Measurements from ENCODE around the gene COL6A1. TPM values are rescaled to one million over a fixed set of nuclear protein-coding genes. Genes with fewer than 3 reads are reported as not detected.

The COL6A1 gene
- total and polyA plus RNA-seq, 2 of the 13 experiments (the other 11 are each of a cell fraction or from before 2014, with no cell fraction given) = 3.1 to 4.8 TPM

DNA sequence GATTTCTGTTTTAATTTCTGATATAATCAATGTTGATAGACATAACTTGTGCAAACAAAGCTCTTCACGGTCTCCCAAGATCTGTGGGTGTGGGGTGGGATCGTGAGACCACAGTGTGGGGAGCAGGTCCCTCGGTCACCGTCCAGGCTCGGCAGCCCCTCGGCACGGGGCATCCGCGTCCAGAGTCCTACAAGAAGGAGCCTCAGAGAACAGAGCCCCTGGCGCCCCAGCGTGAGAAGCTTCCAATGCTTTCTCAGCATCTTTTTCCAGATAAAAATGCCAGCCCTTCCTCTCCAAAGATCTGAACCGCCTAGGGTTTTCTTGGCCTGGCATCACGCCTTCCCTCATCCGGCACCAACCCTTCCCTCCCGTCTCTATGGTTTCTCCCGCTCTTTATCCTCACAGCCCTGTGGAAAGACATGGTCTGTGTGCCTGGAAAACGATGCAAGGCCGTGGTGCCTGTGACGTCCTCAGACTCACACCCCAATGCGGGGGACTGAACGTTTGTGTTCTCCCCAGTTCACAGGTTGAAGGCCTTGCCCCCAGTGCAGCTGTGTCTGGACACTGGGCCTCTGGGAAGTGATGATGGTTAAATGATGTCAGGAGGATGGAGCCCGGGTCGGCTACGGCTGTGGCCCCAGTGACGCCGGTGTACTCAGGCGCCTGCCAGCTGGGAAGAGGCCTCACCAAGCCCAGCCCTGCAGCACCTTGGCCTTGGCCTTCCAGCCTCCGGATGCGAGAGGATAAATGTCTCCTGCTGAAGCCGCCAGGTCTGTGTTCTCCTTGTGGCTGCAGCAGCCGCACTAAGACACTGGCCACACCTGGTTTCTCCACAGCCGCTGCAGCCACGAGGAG lies 70.5 kb downstream of the COL6A1 start:
- POLR2A ChIA-PET = no interaction called here
- no peaks in the 10 kb centered on the region for H3K79me2 ChIP-seq (ENCODE audit: insufficient read depth, low read length)
- H3K9me3 ChIP-seq (ENCODE audit: low read length) = no peaks in the 10 kb centered on the region
- 61% methylated on average over 29 of the region's 33 CpGs for WGBS (ENCODE audit: low lambda C conversion rate)
- H3K36me3 ChIP-seq (replicated peaks in 1 of 2; ENCODE audit: control insufficient read depth in 1 of 2, insufficient read depth in 2 of 2, low read length in 2 of 2) = no peaks in the 10 kb centered on the region
- H4K20me1 ChIP-seq (ENCODE audit: insufficient read depth, low read length) = no peaks in the 10 kb centered on the region
- FAIRE-seq (no peak), DNase-seq (ENCODE audit: low spot score) (no peak), ATAC-seq (no peak)
- no peaks in the 10 kb centered on the region for H3K4me1 ChIP-seq (ENCODE audit: insufficient read depth, low read length)
- intact Hi-C loops (cut with micrococcal nuclease; ENCODE audit: unreplicated experiment) = no loop called here
- in situ Hi-C loops (cut with HindIII; ENCODE audit: extremely low pct_ligation_motif_present, low pct_unique_long_range_greater_than_20kb) = no loop called here
- BruUV-seq (replicated peaks) = no TSS peak
- no peak overlapping the region for H2AFZ ChIP-seq (ENCODE audit: low read length)
- H3K9ac ChIP-seq (ENCODE audit: insufficient read depth, low read depth, low read length) = no peak overlapping the region
- no peak overlapping the region for H3K27ac ChIP-seq (ENCODE audit: extremely low read length, insufficient read depth, low read length)
- H3K27me3 ChIP-seq (ENCODE audit: control insufficient read depth in 1 of 2, insufficient read depth in 2 of 2, low read length in 2 of 2) = peaks cover 5 to 13% of the 10 kb centered on the region in 2 experiments; a peak in 4 of 5 replicates
- CTCF ChIA-PET (ENCODE audit: low intra/inter-chr PET ratio, low total read pairs) = no interaction called here
- H3K4me2 ChIP-seq (ENCODE audit: low read depth, low read length) = no peak overlapping the region
- H3K4me3 ChIP-seq (replicated peaks in 1 of 3; ENCODE audit: insufficient read depth in 1 of 3, low read depth in 2 of 3, low read length in 3 of 3) = no peak overlapping the region
- no peak for TF ChIP-seq ZNF281 (CRISPR knock-in tag; IDR thresholded peaks at IDR 0.05; ENCODE audit: borderline replicate concordance)
- no peak for TF ChIP-seq SIN3A (IDR thresholded peaks at IDR 0.05; ENCODE audit: borderline replicate concordance, low read depth, low read length)
- no peak for TF ChIP-seq E2F2 (CRISPR knock-in tag; IDR thresholded peaks at IDR 0.05; ENCODE audit: borderline replicate concordance)
- TF ChIP-seq ZFY (CRISPR knock-in tag; IDR thresholded peaks at IDR 0.05) = no peak
- TF ChIP-seq TCF7L2 (IDR thresholded peaks at IDR 0.05; ENCODE audit: low read depth, low read length) = no peak
- no peak for TF ChIP-seq NFKB2 (CRISPR knock-in tag; IDR thresholded peaks at IDR 0.05; ENCODE audit: borderline replicate concordance)
- TF ChIP-seq KMT2A (CRISPR knock-in tag; IDR thresholded peaks at IDR 0.05) = no peak
- TF ChIP-seq ZMYM4 (CRISPR knock-in tag; IDR thresholded peaks at IDR 0.05) = no peak
- no peak for TF ChIP-seq ZBTB39 (CRISPR knock-in tag; IDR thresholded peaks at IDR 0.05)
- TF ChIP-seq MTF1 (CRISPR knock-in tag; IDR thresholded peaks at IDR 0.05) = no peak
- TF ChIP-seq RXRB (CRISPR knock-in tag; IDR thresholded peaks at IDR 0.05; ENCODE audit: borderline replicate concordance) = no peak
- TF ChIP-seq TARDBP (CRISPR knock-in tag; IDR thresholded peaks at IDR 0.05) = no peak
- no peak for TF ChIP-seq ZNF275 (CRISPR knock-in tag; IDR thresholded peaks at IDR 0.05; ENCODE audit: borderline replicate concordance)
- no peak for TF ChIP-seq SYNCRIP (IDR thresholded peaks at IDR 0.05; ENCODE audit: insufficient read depth, low read depth, low read length)

All from HepG2 (cell line).